ENCODE measurements around the gene KPNA2.
A peak's percentile ranks its signal among the peaks of the same experiment; 100 is the strongest.
"Not testable (repeated sequence)": the region's sequence is repeated elsewhere in the genome, so short reads cannot be mapped to it uniquely, and the experiment has no call there.

The KPNA2 gene

GRCh38 chr17:67995570-67996263 lies 39.8 kb upstream of the KPNA2 start:
- Histone ChIP-seq H3K4me3 (ENCODE audit: low read depth in 1 of 2, low read length in 2 of 2) (peak overlapping the region; percentile 25 to 55; a peak in 3 of 4 replicates), H3K9me3 (ENCODE audit: insufficient read depth, low read length, severe bottlenecking) (no peaks in the 10 kb centered on the region), H4K20me1 (ENCODE audit: insufficient read depth, low read length) (no peaks in the 10 kb centered on the region), H3K4me2 (ENCODE audit: insufficient read depth, low read length) (peak overlapping the region; percentile 81), H3K4me1 (ENCODE audit: insufficient read depth, low read length) (peaks cover 33% of the 10 kb centered on the region), H2AFZ (ENCODE audit: low read depth, low read length) (peak overlapping the region; percentile 44; the same call in 1 of the 2 replicates), H3K27ac (ENCODE audit: low read length) (no peak overlapping the region), H3K36me3 (ENCODE audit: insufficient read depth, low read length) (no peaks in the 10 kb centered on the region), H3K27me3 (ENCODE audit: insufficient read depth, low read length, poor library complexity) (peaks cover 34% of the 10 kb centered on the region), H3K79me2 (ENCODE audit: insufficient read depth, low read length) (no peaks in the 10 kb centered on the region), H3K9ac (ENCODE audit: low read depth, low read length) (peak overlapping the region; percentile 38; the same call in 1 of the 2 replicates)
- peak; percentile 35; the same call in 1 of the 3 replicates for ATAC-seq (ENCODE audit: insufficient read depth, low read depth)
- TF ChIP-seq EZH2 (IDR thresholded peaks at IDR 0.05; ENCODE audit: borderline replicate concordance, low read depth, low read length, severe bottlenecking) (peak; percentile 96), CTCF (IDR thresholded peaks at IDR 0.05; ENCODE audit: borderline replicate concordance, extremely low read depth, low read length, poor library complexity, severe bottlenecking) (no peak)
- no peak for DNase-seq

DNA sequence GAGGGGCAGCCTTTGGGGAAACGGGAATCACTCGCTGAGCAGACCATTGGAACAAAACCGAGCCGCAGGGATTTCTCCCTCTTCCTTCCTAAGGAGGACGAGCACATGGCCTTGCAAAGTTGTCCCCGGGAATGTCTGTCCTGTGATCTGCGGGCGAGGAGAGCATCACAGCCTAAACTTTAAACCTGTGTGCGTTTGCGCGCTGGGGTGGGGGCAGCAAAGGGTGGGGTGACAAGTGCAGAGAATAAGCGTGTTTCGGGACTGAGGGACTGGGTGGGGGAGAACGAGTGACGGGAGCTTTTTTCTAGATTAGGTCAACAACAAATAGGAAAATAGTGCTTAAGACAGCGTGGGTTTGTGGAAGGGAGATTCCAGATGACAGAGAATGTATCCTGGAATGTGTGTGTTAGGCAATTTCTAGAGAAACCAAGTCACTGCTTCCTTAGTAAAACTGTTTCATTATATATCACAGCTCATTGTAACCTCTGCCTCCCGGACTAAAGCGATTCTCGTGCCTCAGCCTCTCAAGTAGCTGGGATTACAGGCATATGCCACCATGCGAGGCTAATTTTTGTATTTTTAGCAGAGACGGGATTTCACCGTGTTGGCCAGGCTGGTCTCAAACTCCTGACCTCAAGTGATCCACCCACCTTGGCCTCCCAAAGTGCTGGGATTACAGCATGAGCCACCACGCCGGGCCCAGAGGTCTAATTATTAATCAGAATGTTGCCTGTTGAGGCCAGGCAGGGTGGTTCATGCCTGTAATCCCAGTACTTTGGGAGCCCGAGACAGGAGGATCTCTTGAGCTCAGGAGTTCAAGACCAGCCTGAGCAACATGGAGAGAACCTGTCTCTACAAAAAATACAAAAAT lies 39.0 kb upstream of the KPNA2 start, which contains the start of gene C17orf58:
TSS of gene C17orf58 (minus strand) at position 169 of the 871 bp plus-strand sequence. CDS start 271 bp downstream, outside the sequence.
- not testable (repeated sequence) for H3K27ac ChIP-seq (ENCODE audit: low read length); ATAC-seq (ENCODE audit: insufficient read depth, low read depth); H3K36me3 ChIP-seq (ENCODE audit: insufficient read depth, low read length); DNase-seq; H3K9me3 ChIP-seq (ENCODE audit: insufficient read depth, low read length, severe bottlenecking); H3K79me2 ChIP-seq (ENCODE audit: insufficient read depth, low read length); H4K20me1 ChIP-seq (ENCODE audit: insufficient read depth, low read length)
- Histone ChIP-seq H3K4me2 (ENCODE audit: insufficient read depth, low read length) (peak within 1 kb of the TSS; percentile 81), H3K27me3 (ENCODE audit: insufficient read depth, low read length, poor library complexity) (peaks cover 34% of the 10 kb centered on the region), H3K4me1 (ENCODE audit: insufficient read depth, low read length) (peaks cover 33% of the 10 kb centered on the region), H3K4me3 (ENCODE audit: low read depth in 1 of 2, low read length in 2 of 2) (peak within 1 kb of the TSS; percentile 25 to 55; a peak in 3 of 4 replicates), H3K9ac (ENCODE audit: low read depth, low read length) (peak within 1 kb of the TSS; percentile 38; the same call in 1 of the 2 replicates), H2AFZ (ENCODE audit: low read depth, low read length) (peak within 1 kb of the TSS; percentile 44; the same call in 1 of the 2 replicates)

- Histone ChIP-seq H4K20me1 (ENCODE audit: insufficient read depth, low read length) (no peaks in the 10 kb centered on the region), H2AFZ (ENCODE audit: low read depth, low read length) (no peak overlapping the region), H3K27ac (ENCODE audit: low read length) (no peak overlapping the region), H3K4me3 (ENCODE audit: low read depth in 1 of 2, low read length in 2 of 2) (no peak overlapping the region), H3K4me2 (ENCODE audit: insufficient read depth, low read length) (no peak overlapping the region), H3K9me3 (ENCODE audit: insufficient read depth, low read length, severe bottlenecking) (no peaks in the 10 kb centered on the region), H3K27me3 (ENCODE audit: insufficient read depth, low read length, poor library complexity) (peaks cover 34% of the 10 kb centered on the region), H3K36me3 (ENCODE audit: insufficient read depth, low read length) (no peaks in the 10 kb centered on the region), H3K79me2 (ENCODE audit: insufficient read depth, low read length) (no peaks in the 10 kb centered on the region), H3K4me1 (ENCODE audit: insufficient read depth, low read length) (peaks cover 26% of the 10 kb centered on the region), H3K9ac (ENCODE audit: low read depth, low read length) (no peak overlapping the region)
- TF ChIP-seq CTCF (IDR thresholded peaks at IDR 0.05; ENCODE audit: borderline replicate concordance, extremely low read depth, low read length, poor library complexity, severe bottlenecking) (no peak), EZH2 (IDR thresholded peaks at IDR 0.05; ENCODE audit: borderline replicate concordance, low read depth, low read length, severe bottlenecking) (no peak)
- DNase-seq (no peak), ATAC-seq (ENCODE audit: insufficient read depth, low read depth) (no peak)
Observed at GRCh38 chr17:67998466-67998865, 37.1 kb upstream of the KPNA2 start.
